Measurements from ENCODE around the gene GDI1.

The GDI1 gene

GRCh38 chrX:154396973-154397887 lies 39.7 kb upstream of the GDI1 start:
- ATAC-seq, result peak; percentile 72
- TF ChIP-seq ZC3H10 (CRISPR knock-in tag; IDR thresholded peaks at IDR 0.05) (no peak), ZNF70 (CRISPR knock-in tag; IDR thresholded peaks at IDR 0.05) (no peak), BACH2 (CRISPR knock-in tag; IDR thresholded peaks at IDR 0.05; ENCODE audit: borderline replicate concordance) (no peak), CSRNP3 (CRISPR knock-in tag; IDR thresholded peaks at IDR 0.05) (no peak), ISL1 (CRISPR knock-in tag; IDR thresholded peaks at IDR 0.05) (no peak), ESRRG (CRISPR knock-in tag; IDR thresholded peaks at IDR 0.05) (no peak), SNAI2 (CRISPR knock-in tag; IDR thresholded peaks at IDR 0.05) (no peak), POU6F1 (CRISPR knock-in tag; IDR thresholded peaks at IDR 0.05; ENCODE audit: borderline replicate concordance, low read depth) (no peak), ZNF8 (CRISPR knock-in tag; IDR thresholded peaks at IDR 0.05) (no peak), PATZ1 (CRISPR knock-in tag; IDR thresholded peaks at IDR 0.05; ENCODE audit: borderline replicate concordance) (no peak), CSDC2 (CRISPR knock-in tag; IDR thresholded peaks at IDR 0.05) (no peak), OSR1 (CRISPR knock-in tag; IDR thresholded peaks at IDR 0.05) (no peak)

GRCh38 chrX:154397888-154398667 lies 38.9 kb upstream of the GDI1 start, which contains the start of gene RPL10:
Gene RPL10, plus strand, starts transcription at chrX:154398377. Its CDS starts 143 bp downstream, at chrX:154398520.
- ATAC-seq, result peak; percentile 56

More at GRCh38 chrX:154397888-154398667, 38.9 kb upstream of the GDI1 start, which contains the start of gene RPL10:
- TF ChIP-seq ZNF8 (CRISPR knock-in tag; IDR thresholded peaks at IDR 0.05) (no peak), CREB5 (CRISPR knock-in tag; IDR thresholded peaks at IDR 0.05; ENCODE audit: low read depth) (peak; percentile 42; the same call in 1 of the 2 replicates), PPARA (CRISPR knock-in tag; IDR thresholded peaks at IDR 0.05; ENCODE audit: borderline replicate concordance) (no peak), ZNF70 (CRISPR knock-in tag; IDR thresholded peaks at IDR 0.05) (no peak), PATZ1 (CRISPR knock-in tag; IDR thresholded peaks at IDR 0.05; ENCODE audit: borderline replicate concordance) (0 out of 2 replicates have a peak, but pooled peaks have one; percentile 16)

All from SK-N-SH treated with all-trans-retinoic acid at 6 μM for 48 hours (cell line).